PFSK-1 (cell line): ENCODE measurements around the gene TMEM86A.

Experiments used
- FOXP2 ChIP-seq: optimal IDR thresholded peaks from 2 replicates; pipeline ENCODE3; 2011; ENCODE audit warnings: borderline replicate concordance, control low read depth, inconsistent platforms; ENCODE audit not compliant: insufficient read depth; ENCODE audit errors: extremely low read length, extremely low read depth
- TAF1 ChIP-seq: IDR thresholded peaks from 2 replicates; pipeline ENCODE4 v1.6.1; 2012; ENCODE audit warnings: low read length, control low read depth, borderline replicate concordance; ENCODE audit not compliant: insufficient read depth

- TF ChIP-seq TAF1 (no peak), FOXP2 (no peak)
These were observed 28.9 kb upstream of the TMEM86A start for GRCh38 chr11:18669711-18670110.
